CD4-positive, alpha-beta T cell treated with Interleukin-12 subunit alpha and Interleukin-12 subunit beta, for 1 hour (primary cell): ENCODE results near the gene GTF2A1L.
"Not testable (repeated sequence)": the region's sequence is repeated elsewhere in the genome, so short reads cannot be mapped to it uniquely, and the experiment has no call there.

Experiments used
- DNase-seq: peaks from one replicate; pipeline ENCODE4 v3.0.0-alpha.2; 2020

The GTF2A1L gene

DNA sequence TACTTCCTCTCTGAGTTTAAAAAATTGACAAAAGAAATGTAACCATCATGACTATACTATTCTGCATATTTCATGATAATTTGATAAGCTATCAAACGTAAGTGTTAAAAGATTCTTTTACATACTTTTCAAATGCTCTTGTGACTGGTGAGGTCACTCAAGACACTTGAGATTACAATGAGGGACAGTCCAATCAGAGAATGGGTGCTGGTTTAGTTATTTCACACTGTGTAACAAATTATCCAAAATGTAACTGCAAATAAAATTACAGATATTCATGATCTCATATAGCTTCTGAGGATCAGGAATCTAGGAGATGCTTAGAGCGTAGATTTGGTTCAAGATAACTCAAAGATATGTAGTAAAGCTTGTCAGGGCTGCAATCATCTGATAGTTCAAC is 4.4 kb upstream of the GTF2A1L start:
- no peak for DNase-seq

DNA sequence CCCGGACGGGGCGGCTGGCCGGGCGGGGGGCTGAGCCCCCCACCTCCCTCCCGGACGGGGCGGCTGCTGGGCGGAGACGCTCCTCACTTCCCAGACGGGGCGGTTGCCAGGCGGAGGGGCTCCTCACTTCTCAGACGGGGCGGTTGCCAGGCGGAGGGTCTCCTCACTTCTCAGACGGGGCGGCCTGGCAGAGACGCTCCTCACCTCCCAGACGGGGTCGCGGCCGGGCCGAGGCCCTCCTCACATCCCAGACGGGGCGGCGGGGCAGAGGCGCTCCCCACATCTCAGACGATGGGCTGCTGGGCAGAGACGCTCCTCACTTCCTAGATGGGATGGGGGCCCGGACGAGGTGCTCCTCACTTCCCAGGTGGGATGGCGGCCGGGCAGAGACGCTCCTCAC is 3.1 kb upstream of the GTF2A1L start:
- not testable (repeated sequence) for DNase-seq

DNA sequence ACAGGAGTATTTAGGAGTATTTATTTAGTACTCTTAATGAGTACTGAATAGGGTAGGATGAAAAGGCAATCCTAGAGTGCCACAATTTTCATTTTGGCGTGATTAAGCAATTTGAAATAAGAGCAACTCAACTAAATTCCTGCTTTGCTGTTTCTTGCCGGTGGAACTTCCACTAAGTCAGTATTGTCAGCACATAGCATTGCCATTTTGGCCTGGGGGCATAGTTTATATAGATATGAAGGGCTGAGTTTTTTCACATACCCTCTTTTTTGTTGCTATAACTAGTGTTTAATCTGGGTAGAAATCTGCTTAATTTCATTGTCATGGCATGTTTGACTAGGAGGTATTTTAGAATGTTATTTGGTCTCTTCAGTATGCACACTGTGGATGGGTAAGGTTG is 1.9 kb downstream of the GTF2A1L start:
- no peak for DNase-seq

DNA sequence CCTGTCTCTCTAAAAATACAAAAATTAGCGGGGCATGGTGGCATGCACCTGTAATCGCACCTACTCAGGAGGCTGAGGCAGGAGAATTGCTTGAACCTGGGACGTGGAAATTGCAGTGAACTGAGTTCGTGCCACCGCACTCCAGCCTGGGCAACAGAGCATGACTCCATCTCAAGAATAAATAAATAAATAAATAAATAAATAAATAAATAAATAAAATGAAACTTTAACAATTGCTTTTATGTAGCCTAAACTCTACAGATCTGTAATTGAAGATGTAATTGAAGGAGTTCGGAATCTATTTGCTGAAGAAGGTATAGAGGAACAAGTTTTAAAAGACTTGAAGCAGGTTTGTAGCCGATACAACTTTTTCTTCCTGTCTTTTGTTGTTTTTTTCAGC is 2.9 kb downstream of the GTF2A1L start:
- no peak for DNase-seq

DNA sequence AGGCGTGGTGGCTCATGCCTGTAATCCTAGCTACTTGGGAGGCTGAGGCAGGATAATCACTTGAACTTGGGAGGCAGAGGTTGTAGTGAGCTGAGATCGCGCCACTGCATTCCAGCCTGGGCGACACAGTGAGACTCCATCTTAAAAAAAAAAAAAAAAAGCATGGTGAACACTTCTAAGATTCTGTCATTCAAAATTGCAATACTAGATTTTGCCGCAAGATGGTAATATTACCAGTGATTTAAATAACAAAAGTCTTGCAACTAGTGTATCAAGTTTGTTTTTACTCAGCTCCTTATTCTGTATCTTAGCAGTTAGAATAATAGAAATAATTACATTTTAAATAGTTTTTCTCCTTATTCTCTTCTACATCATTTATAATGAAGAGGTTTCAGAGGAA is 5.0 kb downstream of the GTF2A1L start:
- DNase-seq, result not testable (repeated sequence)

DNA sequence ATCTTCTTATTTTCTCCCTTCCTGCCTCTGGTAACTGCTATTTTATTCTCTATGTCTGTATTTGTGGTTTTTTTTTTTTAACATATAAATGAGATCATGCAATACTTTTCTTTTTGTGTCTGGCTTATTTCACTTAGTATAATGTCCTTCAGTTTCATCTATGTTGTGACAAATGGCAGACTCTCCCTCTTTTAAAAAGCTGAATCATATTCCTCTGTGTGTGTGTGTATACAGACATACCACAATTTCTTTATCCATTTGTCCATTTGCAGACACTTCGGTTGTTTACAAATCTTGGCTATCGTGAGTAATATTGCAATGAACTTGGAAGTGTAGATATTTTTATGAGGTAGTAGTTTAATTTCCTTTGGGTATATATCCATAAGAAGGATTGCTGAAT is 7.0 kb downstream of the GTF2A1L start:
- DNase-seq, result no peak

DNA sequence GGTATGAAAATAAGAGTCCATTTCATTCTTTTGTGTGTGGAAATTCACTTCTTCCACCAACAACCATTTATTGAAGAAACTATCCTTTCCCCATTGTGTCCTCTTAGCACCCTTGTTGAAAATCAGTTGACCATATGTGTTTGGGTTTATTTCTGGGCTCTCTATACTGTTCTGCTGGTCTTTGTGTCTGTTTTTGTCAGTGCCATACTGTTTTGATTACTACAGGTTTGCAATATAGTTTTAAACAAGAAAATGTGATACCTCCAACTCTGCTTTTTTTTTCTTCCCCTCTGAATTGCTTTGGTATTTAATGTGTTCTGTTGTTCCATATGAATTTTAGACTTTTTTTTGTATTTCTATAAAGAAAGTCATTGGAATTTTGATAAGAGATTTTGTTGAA is 8.4 kb downstream of the GTF2A1L start:
- no peak for DNase-seq

DNA sequence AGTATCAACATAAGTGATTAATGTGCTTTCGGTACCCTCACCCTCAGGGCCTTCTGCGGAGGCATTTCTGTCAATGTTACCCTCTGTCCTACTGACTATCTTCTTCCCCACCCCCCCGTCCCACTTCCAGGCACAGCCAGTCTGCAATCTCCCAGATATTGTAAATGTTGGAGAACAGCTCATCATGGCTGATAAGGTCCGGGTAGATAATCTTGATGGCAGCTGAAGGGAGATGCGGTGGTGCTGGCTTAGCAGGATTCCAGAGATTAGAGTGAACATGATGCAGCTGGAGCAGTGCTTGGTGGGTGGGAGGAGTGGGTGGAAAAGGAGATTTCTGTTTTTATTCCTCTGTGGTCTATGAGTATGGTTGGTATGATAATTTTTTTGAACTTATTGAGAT is 15.5 kb downstream of the GTF2A1L start:
- DNase-seq, result no peak

DNA sequence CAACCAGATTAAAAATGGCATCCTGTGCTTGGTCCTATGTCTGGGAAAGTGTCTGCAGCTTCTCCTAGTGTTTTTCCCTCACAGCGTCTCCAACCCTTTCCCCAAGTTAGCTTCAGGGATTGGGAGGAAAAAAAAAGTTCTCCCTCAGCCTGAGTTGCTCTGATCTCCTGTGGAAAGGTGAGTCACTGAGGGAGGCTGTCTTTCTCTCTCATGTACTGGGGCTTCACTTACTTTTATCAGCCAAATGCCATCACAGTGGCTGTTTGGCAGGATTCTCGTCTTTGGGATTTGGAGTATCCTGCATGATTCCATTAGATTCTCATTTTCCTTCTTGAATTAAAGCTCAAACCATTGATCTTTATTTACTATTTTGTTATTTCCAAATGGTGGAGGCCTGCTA is 18.1 kb downstream of the GTF2A1L start:
- no peak for DNase-seq

DNA sequence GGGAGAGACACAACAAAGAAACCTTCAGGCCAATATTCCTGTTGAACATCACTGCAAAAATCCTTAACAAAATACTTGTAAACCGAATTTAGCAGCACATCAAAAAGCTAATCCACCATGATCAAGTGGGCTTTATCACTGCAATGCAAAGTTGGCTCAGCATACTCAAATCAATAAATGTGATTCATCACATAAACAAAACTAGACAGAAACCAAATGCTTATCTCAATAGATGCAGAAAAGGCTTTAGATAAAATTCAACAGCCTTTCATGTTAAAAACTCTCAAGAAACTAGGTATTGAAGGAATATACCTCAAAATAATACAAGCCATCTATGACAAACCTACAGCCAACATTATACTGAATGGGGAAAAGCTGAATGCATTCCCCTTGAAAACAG is 20.6 kb downstream of the GTF2A1L start:
- no peak for DNase-seq

DNA sequence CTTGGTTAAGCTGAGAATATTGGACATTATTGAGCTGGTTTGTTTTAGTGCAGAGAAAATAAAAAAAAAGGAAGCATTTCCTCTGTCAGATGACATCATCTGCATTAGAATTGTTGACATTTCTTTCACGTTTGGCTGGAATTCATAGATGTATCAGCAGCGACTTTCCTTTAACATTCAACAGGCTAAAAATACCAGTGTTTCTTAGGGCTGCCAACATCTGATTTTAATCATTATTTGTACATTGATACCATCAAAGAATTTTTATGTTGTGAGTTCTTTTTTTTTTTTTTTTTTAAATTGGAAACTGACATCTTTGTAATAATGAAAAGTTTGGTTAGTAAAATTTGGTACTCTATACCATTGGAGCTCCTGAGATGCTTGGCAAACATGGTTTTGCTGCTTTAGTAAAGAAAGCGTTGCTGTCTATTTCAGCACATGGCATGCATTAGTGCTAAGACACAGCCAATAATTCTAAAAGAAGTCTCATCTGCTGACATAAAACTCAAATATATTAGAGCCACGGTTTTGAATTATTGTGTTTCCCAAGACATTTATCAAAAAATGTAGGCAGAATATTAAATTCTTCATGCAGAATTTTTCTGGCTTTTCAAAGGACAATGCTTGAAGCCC is 33.6 kb downstream of the GTF2A1L start:
- DNase-seq, result no peak

DNA sequence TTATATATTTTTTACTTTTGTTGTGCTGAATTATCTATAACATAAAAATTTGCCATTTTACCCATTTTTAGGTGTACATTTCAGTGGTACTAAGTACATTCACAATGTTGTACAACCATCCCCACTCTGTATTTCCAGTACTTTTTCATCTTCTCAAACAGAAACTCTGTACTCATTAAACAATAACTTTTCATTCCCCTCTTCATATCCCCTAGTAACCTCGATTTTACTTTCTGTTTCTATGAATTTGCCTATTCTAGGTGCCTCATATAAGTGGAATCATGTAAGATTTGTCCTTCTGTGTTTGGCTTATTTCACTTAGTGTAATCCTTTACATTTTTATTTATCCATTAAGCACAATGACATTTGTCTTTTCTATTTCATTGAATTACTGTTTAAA is 51.3 kb downstream of the GTF2A1L start:
- no peak for DNase-seq

DNA sequence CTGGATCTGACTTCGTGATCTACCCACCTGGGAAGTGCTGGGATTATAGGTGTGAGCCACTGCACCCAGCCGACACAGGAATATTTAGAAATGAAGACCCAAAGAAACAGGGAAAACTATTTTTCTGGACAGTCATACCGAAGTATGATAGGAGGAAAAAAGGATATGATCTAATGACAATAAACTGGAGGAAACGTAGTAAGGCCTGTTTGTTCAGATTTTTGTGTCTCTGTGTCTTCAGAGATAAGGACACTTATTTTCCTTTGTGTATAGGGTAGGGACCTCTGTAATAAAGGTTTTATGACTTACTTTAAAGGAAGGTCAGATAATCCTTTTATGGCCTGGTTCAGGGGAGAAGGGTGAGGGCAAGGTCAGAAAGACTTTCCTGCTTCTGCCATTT is 55.9 kb downstream of the GTF2A1L start:
- no peak for DNase-seq

DNA sequence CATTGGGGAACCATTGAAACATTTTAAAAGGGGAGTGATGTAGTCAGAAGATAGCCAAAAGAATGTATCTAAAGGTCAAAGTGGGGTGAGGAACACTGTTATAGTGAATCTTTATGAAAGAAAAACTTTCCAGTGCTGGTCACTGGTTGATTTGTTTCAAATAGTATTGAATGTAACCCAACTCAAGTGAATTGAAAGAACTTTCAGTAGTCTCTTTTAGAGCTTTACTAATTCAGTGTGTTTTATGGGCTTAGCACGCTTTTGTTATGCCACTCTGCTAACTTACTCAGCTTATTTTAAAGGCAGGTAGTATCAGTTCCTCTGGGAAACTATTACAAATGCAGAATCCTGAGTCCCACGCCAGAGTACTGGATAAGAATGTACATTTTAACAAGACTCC is 57.3 kb downstream of the GTF2A1L start:
- no peak for DNase-seq

DNA sequence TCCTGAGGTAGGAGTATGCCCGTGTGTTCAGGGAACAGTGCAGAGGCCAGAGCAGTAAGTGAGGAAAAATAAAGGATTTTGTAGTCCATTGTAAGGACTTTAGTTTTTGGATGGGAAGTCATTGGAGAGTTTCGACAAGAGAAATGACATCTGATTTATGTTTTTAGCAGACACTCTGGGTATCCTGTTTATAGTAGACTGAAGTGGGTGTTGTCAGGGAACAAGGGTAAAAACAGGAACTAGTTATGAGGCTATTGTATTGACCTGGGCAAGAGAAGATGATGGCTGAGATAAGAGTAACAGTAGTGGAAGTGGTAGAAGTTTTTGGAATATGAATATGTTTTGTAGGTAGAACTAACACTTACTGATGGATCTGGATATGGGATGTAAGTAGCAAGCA is 59.8 kb downstream of the GTF2A1L start:
- no peak for DNase-seq

DNA sequence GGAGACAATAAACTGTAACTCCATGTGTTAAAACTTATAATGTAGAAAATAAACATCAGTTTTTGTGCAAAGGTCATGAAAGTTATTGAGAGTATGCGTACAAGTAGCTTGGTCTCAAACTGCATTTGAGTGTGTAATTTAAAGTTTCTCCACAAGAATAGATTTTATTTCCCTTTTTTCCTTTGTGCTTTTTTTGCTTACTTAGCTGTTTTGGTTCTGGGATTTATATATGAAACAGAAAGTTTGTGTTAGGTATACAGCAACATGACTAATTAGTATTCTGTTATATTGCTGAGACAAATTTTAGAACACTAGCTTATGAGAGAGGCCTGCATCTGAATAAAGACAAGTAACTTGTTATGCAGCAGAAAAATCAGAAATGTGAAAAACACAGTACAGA is 67.5 kb downstream of the GTF2A1L start:
- no peak for DNase-seq

DNA sequence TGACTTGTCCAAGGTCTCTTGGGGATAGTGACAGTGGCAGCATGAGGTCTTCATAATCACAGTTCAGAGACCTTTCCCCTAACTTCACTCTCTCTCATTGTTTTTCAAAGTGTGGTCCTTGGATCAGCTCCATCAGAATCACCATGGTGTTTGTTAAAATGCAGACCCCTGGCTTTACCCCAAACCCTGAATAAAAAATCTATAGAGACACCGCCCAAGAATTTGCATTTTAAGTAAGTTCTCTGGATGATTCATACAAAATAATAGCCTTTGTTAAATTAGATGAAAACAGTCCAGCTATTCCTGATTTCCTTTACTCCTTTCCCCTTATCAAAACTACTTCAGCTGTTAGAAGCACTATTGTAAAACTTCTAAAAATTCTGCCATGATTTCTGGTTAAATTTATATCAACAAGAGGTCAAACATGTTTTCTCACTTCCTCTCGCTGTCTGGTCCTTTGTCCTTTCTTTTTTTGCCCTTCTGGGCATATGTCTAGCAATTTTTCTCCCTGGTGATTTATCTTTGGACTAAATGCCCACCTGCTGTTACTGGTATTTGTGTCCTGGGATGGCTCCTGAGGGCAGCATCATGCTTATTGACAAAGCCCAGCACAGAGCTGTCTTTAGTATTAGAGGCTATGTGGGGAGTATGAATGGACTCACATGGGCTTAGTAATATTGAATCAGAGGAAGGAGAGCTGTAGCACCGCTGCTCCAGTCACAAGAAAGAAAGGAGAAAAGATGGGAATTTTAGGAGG is 74.5 kb downstream of the GTF2A1L start:
- no peak for DNase-seq

DNA sequence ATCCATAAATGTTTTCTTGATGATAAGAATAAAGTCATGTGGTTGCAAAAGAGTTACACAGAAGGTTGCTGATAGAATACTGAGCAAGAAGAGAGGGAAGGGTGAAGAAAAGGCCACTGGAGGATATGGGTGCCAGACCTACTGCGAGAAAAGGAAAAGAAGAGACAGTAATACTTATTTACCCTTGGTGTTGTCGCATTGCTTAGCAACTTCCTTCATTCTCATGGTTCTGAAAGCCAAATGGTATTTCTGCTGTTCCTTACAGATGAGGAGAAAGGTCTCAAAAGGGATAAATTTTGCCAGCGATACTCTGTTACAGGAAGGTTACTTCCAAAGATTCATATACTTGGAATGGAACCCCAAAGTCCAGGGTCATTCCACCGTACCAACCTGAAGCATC is 75.4 kb downstream of the GTF2A1L start:
- DNase-seq, result no peak

DNA sequence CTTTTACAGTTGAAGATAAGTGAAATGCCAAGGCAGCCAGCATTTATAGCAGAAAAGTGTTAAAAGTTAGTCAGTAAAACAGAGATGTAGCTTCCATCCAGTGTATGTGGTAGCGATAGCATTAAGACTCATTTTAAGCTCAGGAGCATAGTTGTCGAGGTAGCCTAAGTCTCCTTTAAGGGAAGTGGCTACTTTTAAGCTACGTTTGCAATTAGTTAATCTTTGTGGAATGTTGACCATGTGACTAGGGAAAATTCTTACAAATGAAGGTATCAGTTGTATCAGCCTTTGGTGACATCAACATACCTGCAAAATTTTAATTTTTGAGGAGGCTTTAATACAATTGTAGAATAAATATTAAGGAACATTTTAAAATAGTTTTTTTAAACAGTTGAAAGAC is 76.0 kb downstream of the GTF2A1L start:
- no peak for DNase-seq

DNA sequence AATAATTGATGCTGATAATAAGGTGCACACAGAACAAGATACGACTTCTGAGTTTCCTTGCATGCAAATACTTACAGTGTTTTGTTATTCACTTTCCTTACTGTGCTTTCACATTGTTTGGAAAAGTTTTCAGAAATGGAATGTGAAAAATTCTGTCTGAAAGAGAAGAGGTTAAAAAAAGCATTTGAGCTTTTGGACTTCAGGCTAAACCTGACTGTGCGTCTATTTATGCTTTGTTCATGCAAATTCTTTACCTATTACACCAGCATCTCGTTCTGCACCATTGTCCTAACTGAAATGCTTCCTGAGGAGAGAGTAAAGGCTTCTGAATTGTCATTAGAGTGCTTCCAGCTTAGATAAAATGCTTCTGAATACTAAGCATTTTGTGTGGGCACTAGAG is 76.5 kb downstream of the GTF2A1L start:
- DNase-seq, result no peak

DNA sequence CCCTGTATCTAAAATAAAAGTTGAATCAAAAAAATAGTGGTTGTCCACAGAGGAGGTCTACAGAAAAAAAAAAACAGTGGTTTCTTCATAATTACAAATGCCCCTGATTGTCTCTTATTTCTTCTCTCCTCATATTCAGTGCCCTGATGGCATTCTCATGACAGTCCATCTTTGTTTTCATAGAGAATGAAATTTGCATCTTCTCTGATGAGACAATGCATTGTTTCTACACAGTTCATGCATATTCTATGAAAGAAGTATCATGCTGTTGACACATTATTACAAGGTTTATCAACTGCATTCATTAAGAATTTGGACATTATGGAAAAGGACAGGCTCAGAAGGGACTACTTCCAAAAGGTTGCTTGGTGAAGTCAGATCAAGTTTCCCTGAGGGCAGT is 78.3 kb downstream of the GTF2A1L start:
- DNase-seq, result no peak

DNA sequence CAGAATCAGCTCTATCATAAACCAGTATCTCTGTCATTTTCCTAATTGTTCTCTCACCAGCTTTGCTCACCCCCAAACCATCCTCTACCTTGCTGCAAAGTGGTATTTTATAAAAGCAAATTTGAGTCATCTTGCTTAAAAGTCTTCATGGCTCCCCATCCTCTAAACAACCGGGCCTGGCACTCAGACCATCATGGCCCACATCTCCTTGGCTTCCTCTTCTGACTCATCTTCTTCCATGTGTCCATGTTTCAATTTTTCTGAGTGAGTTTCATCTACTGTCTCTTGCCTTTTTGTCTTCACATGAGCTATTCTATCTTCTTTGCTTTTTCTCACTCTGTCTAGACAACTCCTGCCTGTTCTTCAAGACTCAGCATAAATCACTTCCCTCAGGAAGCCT is 79.2 kb downstream of the GTF2A1L start:
- no peak for DNase-seq

DNA sequence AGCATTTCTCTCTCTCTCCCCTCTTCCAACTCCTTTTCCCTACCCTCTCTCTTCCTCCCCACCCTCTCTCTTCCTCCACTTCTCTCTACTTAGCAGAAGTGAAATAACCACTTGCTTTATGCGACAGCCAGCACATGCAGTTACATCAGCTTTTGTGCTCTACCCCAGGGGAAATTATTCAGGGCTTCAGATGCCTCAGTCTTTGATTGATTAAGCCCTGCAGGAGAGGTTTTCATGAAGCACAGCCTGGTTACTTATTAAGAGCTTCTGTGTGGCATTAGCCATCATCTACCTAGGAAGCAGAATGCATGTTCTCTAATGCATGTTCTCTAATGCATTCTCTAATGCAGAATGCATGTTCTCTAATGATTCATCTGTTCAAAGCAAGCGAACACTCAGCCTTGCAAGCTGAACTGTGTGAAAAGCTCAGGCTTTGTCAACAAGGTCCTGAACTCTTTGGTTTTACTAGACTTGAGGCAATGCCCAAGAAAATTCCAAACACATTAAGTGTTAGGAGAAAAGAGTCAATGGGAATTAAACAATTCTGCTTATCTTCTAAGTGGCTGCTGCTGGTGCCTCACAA is 81.8 kb downstream of the GTF2A1L start:
- DNase-seq, result no peak

DNA sequence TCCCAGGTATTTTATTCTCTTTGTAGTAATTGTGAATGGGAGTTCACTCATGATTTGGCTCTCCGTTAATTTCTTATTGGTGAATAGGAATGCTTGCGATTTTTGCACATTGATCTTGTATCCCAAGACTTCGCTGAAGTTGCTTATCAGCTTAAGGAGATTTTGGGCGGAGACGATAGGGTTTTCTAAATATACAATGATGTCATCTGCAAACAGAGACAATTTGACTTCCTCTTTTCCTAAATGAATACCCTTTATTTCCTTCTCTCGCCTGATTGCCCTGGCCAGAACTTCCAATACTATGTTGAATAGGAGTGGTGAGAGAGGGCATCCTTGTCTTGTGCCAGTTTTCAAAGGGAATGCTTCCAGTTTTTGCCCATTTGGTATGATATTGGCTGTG is 86.0 kb downstream of the GTF2A1L start:
- DNase-seq, result not testable (repeated sequence)

DNA sequence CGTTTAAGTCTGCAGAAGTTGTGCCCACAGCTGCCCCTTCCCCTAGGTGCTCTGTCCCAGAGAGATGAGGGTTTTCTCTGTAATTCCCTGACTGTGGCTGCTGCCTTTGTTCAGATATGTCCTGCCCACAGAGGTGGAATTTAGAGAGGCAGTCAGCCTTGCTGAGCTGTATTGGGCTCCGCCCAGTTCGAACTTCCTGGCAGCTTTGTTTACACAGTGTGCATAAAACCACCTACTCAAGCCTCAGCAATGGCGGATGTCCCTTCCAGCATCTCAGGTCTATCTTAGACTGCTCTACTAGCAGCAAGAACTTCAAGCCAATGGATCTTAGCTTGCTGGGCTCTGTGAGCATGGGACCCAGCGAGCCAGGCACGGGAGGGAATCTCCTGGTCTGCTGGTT is 89.8 kb downstream of the GTF2A1L start:
- DNase-seq, result no peak
